Kidney glomerular epithelial cell (primary cell): Measurements from ENCODE around the gene ASCC2.
A peak's percentile ranks its signal among the peaks of the same experiment; 100 is the strongest.
"Not testable (repeated sequence)": the region's sequence is repeated elsewhere in the genome, so short reads cannot be mapped to it uniquely, and the experiment has no call there.

Experiments
- DNase-seq: peaks from one replicate; lab custom pipeline; 2025; lab: John Stamatoyannopoulos, UW

ASCC2 gene

DNA sequence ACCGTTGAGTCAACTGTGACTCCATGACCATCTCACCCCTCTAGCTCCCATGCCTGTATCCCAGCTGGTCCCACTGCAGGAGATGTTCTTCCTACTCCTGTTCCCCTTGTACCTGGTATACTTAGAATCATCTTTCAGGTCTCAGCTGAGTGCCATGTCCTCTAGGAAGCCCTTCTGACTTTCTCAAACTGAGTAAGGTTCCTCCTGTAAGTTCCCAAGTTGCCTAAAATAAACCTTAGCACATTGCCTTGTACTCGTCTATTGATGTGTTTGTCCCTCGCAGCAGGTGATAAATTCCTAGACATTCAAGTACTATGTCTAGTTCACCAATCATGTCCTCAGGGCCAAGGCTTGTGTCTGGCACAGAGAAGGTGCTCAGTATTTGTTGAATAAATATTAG is 18.4 kb upstream of the ASCC2 start:
- DNase-seq: no peak

DNA sequence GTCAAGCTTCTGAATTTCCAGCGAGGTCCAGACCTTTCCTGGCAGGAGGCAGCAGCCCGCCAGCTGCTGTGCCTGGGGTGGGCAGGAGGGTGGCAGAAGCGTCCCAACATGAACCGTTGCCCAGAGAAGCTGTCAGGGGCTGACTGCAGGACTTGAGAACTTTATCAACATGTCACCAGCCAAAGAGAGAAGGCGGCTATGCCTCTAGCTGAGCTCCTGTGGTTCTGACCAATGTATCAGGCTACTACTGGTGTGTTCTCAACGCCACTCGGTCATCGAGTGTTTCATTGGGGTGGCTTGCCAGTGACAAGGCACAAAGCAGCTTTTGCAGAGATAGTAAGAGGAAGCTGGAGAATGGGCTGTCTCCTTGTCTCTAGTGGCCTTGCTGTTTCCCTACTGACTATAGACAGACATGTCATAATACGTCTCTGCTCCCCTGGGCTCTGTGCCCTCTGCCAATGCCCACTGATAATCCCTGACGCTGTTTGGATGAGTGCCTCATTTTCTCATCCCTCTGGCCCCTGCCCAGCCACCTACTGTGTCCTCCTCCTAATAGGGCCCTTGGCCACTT is 17.6 kb upstream of the ASCC2 start:
- no peak for DNase-seq

DNA sequence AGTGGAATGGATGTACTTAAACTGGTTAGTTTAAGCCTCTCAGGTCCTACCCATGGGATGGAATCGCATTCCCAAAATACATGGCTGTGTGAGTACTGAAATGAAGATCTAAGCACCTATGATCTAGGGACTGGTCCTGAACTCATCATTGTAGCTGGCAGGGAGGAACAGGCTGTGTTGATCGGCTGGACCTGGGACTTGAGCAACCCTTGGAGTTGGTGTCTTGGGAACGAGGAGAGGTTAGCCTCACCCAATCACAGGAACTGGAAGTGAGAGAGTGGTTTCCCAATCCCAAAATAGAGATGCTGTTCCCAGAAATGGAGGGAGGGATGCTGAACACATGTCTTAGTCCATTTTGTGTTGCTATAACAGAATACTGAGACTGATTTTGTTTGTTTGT is 16.4 kb upstream of the ASCC2 start:
- DNase-seq: no peak

DNA sequence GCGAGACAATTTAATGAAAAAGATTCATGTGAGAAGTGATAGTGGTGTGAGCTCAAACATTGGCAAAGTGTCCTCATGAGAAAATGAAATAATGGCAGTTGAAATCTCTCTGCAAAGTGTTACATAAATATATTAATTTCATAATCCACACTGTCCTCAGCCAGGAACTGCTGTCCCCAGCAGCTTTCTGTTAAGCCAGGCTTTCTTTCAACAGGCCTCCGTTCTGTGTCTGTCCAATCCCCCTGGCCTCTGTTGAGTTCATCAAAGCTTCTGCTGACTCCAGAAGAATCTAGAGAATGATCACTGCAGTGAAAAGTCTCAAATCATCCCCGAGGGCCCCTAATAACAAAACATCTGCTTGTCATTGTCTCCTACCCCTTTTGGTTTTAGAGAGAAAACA is 10.0 kb upstream of the ASCC2 start:
- DNase-seq: no peak

DNA sequence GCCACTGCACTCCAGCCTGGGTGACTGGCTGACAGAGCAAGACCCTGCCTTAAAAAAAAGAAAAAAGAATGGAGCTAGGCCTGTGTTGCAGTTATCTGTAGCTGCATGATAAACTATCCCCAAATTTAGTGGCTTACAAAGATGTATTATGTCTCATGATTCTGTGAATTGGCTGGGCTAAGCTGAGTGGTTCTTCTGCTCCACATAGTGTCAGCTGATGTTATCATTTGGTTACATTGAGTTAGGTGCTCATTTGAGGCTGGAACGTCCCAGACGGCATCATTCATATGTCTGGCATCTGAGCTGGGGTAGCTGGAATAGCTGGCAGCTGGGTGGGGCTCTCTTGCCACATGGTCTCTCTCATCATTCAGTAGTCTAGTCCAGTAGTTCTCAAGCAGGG is 8.2 kb upstream of the ASCC2 start:
- DNase-seq: no peak

DNA sequence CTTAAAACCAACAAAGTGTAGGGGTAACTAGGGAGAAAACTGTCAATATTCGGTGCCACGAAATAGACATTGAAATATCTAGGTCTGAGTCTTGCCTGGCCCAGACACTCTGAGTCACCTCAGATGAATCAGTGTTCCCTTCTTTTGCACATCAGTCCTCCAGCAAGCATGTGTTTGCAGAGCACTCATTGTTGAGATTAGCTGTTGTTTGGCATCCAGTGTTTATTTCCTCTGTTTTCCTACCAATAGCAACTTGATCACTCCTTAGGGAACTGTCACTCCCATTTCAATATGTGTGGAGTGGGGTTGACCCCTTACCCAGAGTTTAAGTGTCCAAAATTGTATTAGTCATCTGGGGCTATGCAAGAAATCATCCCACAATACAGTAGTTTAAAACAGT is 4.7 kb upstream of the ASCC2 start:
- DNase-seq: peak; percentile 67

DNA sequence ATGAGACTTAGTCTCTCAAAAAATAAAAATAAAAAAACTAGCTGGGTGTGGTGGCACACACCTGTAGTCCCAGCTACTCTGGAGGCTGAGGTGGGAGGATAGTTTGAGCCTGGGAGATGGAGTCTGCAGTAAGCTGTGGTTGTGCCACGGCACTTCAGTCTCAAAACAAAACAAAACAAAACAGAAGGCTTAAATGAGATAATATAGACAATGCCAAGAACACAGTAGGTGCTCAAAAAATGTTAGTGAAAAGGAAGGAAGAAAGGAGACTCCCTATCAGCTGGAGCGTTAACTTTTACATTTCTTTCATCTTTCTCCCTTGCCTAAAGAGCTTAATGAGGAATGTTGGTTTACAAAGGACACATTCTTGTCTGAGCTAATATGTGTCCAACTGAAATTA is 4.1 kb upstream of the ASCC2 start:
- DNase-seq: peak; percentile 45

DNA sequence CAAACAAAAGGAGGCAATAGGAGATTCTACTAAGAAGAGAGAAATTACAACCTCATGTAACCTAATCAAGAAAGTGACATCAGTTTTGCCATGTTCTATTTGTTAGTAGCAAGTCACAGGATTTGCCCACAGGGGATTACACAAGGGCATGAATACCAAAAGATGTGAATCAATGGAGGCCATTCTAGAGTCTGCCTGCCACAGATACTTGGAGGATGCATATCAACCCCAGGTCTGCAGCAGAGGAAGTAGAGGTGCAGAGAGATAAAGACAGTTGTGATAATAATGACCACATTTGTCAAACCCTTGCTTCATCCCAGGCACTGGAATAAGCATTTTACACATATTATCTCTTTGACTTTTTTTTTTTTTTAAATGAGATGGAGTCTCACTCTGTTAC is 2.4 kb upstream of the ASCC2 start:
- no peak for DNase-seq

DNA sequence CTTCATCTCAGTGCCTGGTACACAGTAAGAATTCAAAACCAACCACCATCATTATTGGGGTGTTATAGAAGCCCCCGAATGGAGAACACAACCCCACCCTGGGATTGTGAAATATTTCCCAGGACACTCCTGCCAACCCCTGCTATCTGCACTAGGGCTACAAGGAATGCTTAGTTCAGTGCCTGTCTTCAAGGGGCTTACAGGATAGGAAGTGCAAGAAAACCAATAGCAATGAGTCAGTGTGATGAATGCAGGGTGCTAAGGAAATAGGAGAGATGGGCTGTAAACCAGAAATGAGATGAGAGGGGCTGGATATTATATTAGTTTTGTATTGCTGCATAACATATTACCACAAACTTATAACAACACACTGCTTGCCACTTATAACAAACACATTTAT is 965 bp upstream of the ASCC2 start:
- DNase-seq: no peak

DNA sequence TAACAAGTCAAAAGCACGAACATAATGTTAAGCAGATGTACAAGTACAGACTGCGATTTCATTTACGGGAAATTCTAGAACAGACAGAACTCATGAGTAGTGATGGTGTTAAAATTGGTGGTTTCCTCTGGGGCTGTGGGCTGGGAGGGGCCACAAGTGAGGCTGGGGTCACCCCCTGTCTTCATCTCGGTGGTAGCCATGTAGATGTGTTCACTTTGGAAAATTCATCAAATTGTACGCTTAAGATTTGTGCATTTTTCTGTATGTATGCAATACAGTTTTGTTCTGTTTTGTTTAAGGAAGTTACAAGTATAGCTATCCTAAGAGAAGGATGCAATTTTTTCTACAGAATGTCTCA is 504 bp upstream of the ASCC2 start:
- no peak for DNase-seq

DNA sequence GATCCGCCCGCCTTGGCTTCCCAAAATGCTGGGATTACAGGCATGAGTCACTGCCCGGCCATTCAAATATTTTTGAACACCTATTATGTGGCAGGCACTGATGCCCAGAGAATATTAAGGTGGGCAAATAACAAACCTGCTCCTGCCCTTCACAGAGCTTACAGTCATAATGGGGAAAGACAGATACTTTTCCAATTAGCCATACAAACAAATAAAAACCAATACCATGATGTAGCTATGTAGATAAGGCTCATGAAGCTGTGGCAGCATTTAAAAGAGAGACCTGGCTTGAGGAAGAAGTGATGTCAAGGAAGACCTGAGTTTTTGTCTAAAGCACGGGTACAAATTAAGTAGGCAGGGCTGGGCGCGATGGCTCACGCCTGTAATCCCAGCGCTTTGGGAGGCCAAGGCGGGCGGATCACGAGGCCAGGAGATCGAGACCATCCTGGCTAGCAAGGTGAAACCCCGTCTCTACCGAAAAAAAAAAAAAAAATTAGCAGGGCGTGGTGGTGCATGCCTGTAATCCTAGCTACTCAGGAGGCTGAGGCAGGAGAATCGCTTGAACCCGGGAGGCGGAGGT is 1.2 kb downstream of the ASCC2 start:
- DNase-seq: not testable (repeated sequence)

DNA sequence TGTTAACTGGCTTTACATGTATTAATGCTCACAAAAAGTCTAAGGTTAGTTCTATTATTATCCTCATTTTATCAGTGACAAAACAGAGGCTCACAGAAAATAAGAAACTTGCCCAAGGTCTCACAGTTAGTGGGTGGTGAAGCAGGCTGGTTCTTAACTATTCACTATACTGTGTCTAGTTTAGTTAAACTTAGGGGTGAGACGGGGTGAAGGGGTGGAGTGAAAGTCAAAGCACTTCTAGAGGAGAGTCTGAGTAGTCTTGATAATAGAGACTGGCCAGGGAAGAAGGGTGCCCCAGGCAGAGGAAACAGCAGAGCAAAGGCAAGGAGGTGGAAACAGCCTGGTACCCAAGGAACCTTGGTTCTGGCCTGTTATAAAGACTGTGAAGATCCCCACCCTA is 4.0 kb downstream of the ASCC2 start:
- no peak for DNase-seq

DNA sequence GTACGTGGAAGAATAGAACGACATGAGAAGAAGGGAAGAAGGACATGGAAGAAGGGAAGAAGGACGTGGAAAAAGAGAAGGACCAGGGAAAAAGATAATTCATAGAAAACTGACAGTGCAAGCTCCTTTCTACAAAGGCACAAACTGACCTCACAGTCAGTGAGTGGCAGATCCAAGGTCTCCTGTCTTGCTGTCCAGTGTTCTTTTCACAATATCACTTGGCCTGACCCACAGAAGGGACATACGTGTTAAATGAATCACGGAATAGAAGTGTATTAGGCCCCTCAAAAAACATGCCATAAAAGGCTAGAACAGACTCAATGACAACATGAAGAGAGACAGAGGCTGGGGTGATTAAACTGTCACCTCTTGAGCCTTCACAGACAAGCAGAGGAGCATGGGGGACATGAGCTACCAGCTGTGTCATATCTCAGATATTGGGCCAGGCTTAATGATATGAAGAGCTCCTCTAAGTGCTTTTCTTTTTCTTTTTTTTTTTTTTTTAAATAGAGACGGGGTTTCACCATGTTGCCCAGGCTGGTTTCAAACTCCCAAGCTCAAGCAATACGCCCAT is 4.6 kb downstream of the ASCC2 start:
- DNase-seq: no peak

DNA sequence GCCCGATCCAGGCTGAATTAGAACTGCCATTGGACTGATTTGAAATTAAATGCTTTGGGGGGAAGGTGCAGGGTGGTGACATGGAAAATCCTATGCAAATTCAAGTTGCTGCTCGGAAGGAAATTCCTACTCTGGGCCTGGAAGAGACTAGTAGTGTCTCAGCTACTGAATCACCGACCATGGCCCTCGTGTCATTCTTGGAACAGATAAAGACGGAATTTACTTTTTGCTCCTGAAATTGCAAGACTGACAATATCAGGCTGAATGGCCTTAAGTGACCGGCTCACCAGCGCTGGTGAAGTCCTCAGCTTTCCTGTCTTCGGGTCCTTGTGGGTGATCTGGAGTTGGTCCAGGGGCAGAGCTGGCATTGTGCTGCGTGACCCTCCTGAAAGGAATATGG is 6.1 kb downstream of the ASCC2 start:
- DNase-seq: no peak

DNA sequence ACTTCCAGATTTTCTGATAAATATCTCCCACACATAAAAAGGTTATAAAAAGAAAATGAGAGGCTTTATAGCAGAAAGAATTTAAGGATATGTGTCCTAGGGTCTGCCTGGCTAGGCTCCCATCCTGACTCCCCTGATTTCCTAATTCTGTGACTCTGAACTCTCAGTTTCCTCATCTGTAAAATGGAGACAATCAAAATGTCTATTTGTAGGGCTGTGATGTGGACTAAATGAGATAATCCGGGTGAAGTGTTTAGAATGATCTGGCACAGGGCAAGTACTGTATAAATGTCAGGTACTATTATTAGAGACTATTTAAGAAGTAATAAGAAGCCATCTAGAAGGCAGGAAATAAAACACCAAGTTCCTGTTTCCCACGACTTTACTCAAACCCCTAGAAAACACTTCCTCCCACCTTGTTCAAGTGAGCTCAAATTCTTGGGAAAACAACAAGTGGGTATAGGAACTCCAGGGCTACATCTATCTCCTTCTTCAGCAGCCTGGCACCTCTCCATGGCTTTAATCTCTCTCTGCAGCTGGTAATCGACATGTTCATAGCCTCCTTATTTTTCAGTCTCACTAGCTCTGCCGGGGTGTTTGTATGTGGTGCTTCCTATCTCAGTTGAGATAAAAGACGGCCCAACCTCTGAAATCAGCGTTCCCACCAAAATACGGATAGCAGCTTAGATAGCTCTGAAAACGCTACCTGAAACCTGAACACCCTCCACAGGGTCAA is 6.7 kb downstream of the ASCC2 start:
- DNase-seq: no peak

DNA sequence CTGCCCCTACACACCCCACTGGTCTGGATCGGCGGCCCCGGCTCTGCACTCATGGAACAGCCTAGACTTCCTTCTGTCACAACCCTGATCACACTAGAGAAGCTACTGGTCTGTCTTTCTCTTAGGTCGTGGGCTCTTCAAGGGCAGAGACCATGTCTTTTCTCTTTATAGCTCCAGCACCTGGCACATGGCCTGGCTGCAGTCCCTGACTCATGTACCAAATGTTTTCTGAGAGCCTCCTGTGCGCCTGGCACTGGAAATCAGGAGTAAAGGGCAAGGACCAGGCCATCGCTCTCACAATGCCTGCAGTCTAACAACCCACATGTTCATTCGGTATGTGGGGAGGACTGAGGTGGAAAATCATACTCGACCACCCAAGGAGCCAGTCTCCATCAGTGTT is 7.5 kb downstream of the ASCC2 start:
- peak; percentile 4 for DNase-seq

DNA sequence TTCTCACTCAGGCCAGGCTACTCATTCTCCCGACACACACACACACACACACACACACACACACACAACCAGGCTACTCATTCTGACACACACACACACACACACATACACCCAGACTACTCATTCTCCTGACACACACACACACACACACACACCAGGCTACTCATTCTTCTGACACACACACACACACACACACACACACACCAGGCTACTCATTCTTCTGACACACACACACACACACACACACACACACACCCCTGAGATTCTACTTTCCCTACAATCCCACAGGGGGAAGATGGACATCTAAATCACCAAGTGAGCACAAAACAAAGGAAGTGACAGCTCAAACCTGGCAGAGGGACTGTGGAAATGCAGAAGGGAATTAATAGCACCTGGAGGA is 10.3 kb downstream of the ASCC2 start:
- DNase-seq: peak; percentile 72

DNA sequence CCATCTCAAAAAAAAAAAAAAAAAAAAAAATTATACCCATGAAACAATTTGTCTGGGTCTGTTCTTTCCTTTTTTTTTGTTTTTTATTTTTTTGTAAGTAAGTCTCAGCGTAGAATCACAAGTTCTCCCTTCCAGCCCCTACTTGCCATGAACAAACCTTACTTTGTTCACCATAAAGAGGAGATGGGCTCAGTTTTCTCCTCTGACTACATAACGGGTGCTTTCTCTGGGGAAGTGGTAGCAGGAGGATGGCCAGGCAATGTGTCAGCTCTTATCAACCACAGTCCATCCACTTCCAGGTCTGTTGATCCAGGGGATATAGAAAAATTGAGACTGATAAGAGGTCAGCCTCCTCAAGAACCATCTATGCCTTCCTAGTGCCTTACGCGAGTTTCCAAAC is 11.0 kb downstream of the ASCC2 start:
- no peak for DNase-seq

DNA sequence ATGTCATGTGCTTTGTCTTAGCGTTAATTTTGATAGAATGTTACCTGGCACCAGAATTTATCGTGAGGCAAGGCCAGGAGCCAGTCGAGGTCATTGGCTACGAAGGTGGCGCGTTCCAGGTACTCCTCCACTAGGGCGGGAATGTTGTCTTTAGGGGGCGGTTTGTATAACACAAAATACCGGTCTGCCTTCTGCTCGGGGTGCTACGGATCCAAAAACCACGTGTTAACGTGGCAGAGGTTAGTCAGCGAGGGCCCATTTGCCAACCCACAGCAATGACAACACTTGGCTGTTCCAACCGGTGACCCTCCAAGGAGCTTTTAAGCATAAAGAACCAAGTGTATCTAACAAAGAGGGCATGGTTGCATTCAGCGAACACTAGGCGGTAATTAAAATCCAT is 12.5 kb downstream of the ASCC2 start:
- DNase-seq: no peak

DNA sequence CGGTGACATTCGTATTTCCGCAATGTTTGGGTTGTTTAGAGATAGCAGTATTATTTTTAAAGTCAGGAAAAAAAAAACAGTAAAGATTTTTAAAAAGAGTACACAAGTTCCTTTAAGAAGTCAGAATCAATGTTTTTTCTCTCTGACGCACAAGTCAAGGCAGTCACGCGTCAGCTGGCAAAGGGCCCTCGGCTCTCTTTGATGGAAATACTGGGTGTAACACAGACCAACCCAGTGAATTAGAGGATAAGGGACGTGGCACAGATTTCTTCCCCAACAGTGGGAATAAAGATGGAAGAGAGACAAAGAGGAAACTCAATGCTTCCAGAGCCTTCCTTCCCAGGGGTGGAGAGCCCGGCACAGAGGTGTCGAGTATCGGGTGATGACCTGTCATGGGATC is 13.4 kb downstream of the ASCC2 start:
- DNase-seq: no peak

DNA sequence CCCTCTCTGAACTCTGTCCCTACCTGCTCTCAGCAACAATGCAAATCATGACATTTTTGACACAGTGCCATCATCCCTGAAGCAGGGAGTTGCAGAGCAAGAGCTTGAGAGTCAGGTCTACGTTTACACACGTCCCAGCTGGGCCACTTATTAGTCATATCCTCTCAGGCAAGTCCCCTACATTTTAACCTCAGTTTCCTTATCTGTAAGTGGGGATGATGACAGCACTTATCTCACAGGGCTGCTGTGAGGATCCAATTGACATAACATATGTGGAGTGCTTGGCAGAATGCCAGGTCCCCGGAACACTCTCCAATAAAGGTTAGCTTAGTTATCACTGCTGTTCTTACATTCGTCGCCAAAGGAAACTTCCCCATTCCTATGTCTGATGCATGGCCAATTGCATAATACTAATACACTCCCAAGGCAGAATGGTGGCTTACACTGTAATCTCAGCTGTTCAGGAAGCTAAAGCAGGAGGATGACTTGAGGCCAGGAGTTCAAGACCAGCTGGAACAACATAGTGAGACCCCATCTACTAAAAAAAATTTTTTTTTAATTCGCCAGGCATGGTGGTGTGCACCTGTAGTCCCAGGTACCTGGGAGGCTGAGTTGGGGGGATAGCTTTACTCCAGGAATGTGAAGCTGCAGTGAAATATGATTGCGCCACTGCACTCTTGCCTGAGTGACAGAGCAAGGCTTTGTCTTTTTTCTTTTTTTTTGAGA is 16.6 kb downstream of the ASCC2 start:
- peak; percentile 60 for DNase-seq

DNA sequence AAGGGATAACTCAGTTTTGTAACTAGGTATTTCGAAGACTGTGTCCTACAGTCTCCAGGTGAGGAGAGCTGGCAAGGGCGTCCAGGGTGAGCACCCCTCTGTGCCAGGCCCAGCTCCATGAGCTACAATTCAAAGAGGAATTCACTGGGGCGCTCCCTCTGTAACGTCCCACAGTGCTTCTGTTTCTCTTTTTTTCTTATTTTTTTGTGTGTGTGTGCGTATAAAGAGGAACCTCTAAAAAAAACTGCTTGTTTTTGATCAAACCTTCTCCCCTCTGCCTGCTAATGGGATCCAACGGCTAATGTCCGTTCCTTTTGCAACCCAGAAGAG is 17.1 kb downstream of the ASCC2 start:
- DNase-seq: no peak

DNA sequence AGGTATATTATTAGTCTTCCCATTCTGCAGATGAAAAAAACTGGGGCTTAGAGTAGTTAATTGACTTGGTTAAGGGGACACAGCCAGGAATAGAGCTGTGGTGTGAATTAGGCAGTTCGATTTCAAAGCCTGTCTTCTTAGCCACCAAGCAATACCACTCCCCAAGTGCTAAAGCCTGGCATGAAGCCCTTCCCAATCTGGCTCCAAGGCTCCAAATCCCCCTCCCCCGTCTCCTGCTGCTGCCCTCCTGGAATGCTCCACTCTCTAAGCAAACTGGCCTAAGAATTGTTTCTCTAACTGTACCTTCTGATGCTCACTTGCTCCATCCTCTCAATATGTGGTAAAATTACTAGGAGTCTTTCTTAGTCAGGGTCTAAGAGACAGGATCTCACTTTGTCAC is 18.6 kb downstream of the ASCC2 start:
- DNase-seq: no peak
